Activated CD4-positive, alpha-beta T cell treated with anti-CD3 and anti-CD28 coated beads, Interleukin-2, Interleukin-6, amounts not matched to agents 100 ng/mL and 50 ng/mL, durations not matched to agents 16 hours and 8 hours (primary cell): ENCODE results near the gene BCL10.

Source experiments
- DNase-seq: peaks from one replicate; pipeline ENCODE4 v3.0.0-alpha.2; 2020

The BCL10 gene

GRCh38 chr1:85297855-85298629, 21.6 kb upstream of the BCL10 start:
- DNase-seq: peak; percentile 91

GRCh38 chr1:85297538-85297854, 21.1 kb upstream of the BCL10 start:
- DNase-seq: no peak

GRCh38 chr1:85296980-85297379, 20.5 kb upstream of the BCL10 start:
- no peak for DNase-seq

- DNase-seq: no peak
These were observed 19.2 kb upstream of the BCL10 start for GRCh38 chr1:85295654-85296053.

GRCh38 chr1:85295006-85295431, 18.6 kb upstream of the BCL10 start:
- DNase-seq: no peak

- DNase-seq: no peak
These were observed 14.4 kb upstream of the BCL10 start for GRCh38 chr1:85290826-85291225.

GRCh38 chr1:85289848-85290335, 13.5 kb upstream of the BCL10 start:
- DNase-seq: no peak

- DNase-seq: peak; percentile 41
These were observed 12.9 kb upstream of the BCL10 start for GRCh38 chr1:85289207-85289847.

GRCh38 chr1:85284202-85284601, 7.8 kb upstream of the BCL10 start:
- DNase-seq: no peak

GRCh38 chr1:85283475-85284199, 7.2 kb upstream of the BCL10 start:
- no peak for DNase-seq

- DNase-seq: no peak
These were observed 6.0 kb upstream of the BCL10 start for GRCh38 chr1:85282424-85282823.

GRCh38 chr1:85280636-85281035, 4.2 kb upstream of the BCL10 start:
- DNase-seq: no peak

- DNase-seq: no peak
These were observed 3.1 kb upstream of the BCL10 start for GRCh38 chr1:85279458-85280080.

GRCh38 chr1:85278853-85279314, 2.5 kb upstream of the BCL10 start:
- peak; percentile 83 for DNase-seq

GRCh38 chr1:85277802-85278201, 1.4 kb upstream of the BCL10 start:
- DNase-seq: no peak

GRCh38 chr1:85276978-85277639, 677 bp upstream of the BCL10 start:
- DNase-seq: no peak

GRCh38 chr1:85275701-85276214, 674 bp downstream of the BCL10 start:
- DNase-seq: peak; percentile 15

- DNase-seq: peak; percentile 10
These were observed 1.4 kb downstream of the BCL10 start for GRCh38 chr1:85274969-85275453.

GRCh38 chr1:85273397-85273796, 3.0 kb downstream of the BCL10 start:
- DNase-seq: no peak

GRCh38 chr1:85268801-85269585, 7.4 kb downstream of the BCL10 start:
- DNase-seq: no peak

GRCh38 chr1:85267313-85267712, 9.1 kb downstream of the BCL10 start:
- DNase-seq: no peak
